GM23338 (cell line): ENCODE results near the gene COBLL1. TPM values are rescaled to one million over a fixed set of nuclear protein-coding genes. Genes with fewer than 3 reads are reported as not detected.

Source experiments
- ATAC-seq: fragments of 200-7000 bp; cut with Tn5 transposase; 3 replicates; pipeline ENCODE4 v1.9.1; 2020
- DNase-seq: peaks from one replicate; pipeline ENCODE4 v3.0.0-alpha.2; 2015; ENCODE audit warnings: low spot score
- H2AFZ ChIP-seq: fragments of 200-600 bp; sonication (generic); 2 replicates; pipeline ENCODE4 v1.8.0; 2016; ENCODE audit warnings: antibody characterized with exemption, mild to moderate bottlenecking, moderate library complexity
- H3F3A ChIP-seq: fragments of 200-600 bp; sonication (generic); replicated peaks from 2 replicates; pipeline ENCODE4 v1.8.0; 2017; ENCODE audit warnings: antibody characterized with exemption, mixed run types, low read depth
- H3K27ac ChIP-seq: fragments of 200-600 bp; sonication (generic); 2 replicates; pipeline ENCODE4 v1.6.1; 2016; ENCODE audit warnings: low read depth
- H3K27me3 ChIP-seq: fragments of 200-600 bp; sonication (generic); 2 replicates; pipeline ENCODE4 v1.8.0; 2016; ENCODE audit warnings: mild to moderate bottlenecking, mixed run types, moderate library complexity; ENCODE audit not compliant: insufficient read depth
- H3K36me3 ChIP-seq: fragments of 200-600 bp; sonication (generic); 2 replicates; pipeline ENCODE4 v1.8.0; 2016; ENCODE audit warnings: mild to moderate bottlenecking; ENCODE audit not compliant: insufficient read depth
- H3K4me1 ChIP-seq: fragments of 200-600 bp; sonication (generic); 2 replicates; pipeline ENCODE4 v1.8.0; 2016; ENCODE audit warnings: mild to moderate bottlenecking, moderate library complexity; ENCODE audit not compliant: insufficient read depth
- H3K4me2 ChIP-seq: fragments of 200-600 bp; sonication (generic); 2 replicates; pipeline ENCODE4 v1.7.1; 2017; ENCODE audit warnings: mixed run types
- H3K4me3 ChIP-seq: fragments of 200-600 bp; sonication (generic); 2 replicates; pipeline ENCODE4 v1.6.1; 2016; ENCODE audit warnings: mixed run types
- H3K79me2 ChIP-seq: fragments of 200-600 bp; sonication (generic); replicated peaks from 2 replicates; pipeline ENCODE4 v1.8.0; 2017; ENCODE audit warnings: mild to moderate bottlenecking; ENCODE audit not compliant: insufficient read depth
- H3K9me2 ChIP-seq: fragments of 200-600 bp; sonication (generic); 2 replicates; pipeline ENCODE4 v1.8.0; 2017; ENCODE audit not compliant: insufficient read depth
- H4K20me1 ChIP-seq: fragments of 200-600 bp; sonication (generic); replicated peaks from 2 replicates; pipeline ENCODE4 v1.8.0; 2017; ENCODE audit warnings: mild to moderate bottlenecking; ENCODE audit not compliant: insufficient read depth
- H3K27ac Mint-ChIP-seq: 2 replicates; pipeline ENCODE4 v1.8.0; 2020; ENCODE audit warnings: inconsistent platforms, mild to moderate bottlenecking, moderate library complexity, mixed read lengths
- H3K27me3 Mint-ChIP-seq: 3 replicates; pipeline ENCODE4 v1.8.0; 2022; ENCODE audit warnings: low read depth, mild to moderate bottlenecking, moderate library complexity, mixed read lengths, inconsistent platforms; ENCODE audit not compliant: insufficient read depth, poor library complexity
- H3K36me3 Mint-ChIP-seq: 3 replicates; pipeline ENCODE4 v1.8.0; 2021; ENCODE audit warnings: low read depth, mild to moderate bottlenecking, inconsistent platforms, moderate library complexity, mixed read lengths
- H3K4me1 Mint-ChIP-seq: 3 replicates; pipeline ENCODE4 v1.8.0; 2020; ENCODE audit warnings: mild to moderate bottlenecking, inconsistent platforms, mixed read lengths
- H3K4me3 Mint-ChIP-seq: 3 replicates; pipeline ENCODE4 v1.8.0; 2021; ENCODE audit warnings: moderate library complexity, mild to moderate bottlenecking, inconsistent platforms, mixed read lengths
- H3K9me3 Mint-ChIP-seq: 3 replicates; pipeline ENCODE4 v1.8.0; 2020; ENCODE audit warnings: moderate library complexity, mild to moderate bottlenecking, inconsistent platforms, mixed read lengths
- CREB1 ChIP-seq: fragments of 250-450 bp; sonication (Bioruptor Pico); IDR thresholded peaks from 2 replicates; pipeline ENCODE4 v1.5.0; 2020; ENCODE audit warnings: low read depth, mild to moderate bottlenecking, moderate library complexity
- CTCF ChIP-seq, 2 experiments: fragments of 200-600 bp in 1 of 2; sonication (generic) in 1 of 2; conservative IDR thresholded peaks; 2 replicates each; pipeline versions ENCODE4 v1.5.1 to v1.6.1; 2016 to 2017; ENCODE audit warnings: antibody characterized with exemption in 2 of 2, low read depth in 2 of 2, mild to moderate bottlenecking in 2 of 2, moderate library complexity in 1 of 2
- ETS1 ChIP-seq: IDR thresholded peaks from 2 replicates; pipeline ENCODE4 v1.6.1; 2016; ENCODE audit warnings: antibody characterized with exemption
- EZH2 ChIP-seq: fragments of 200-600 bp; sonication (generic); IDR thresholded peaks from one replicate; pipeline ENCODE4 v1.8.0; 2017; ENCODE audit warnings: antibody characterized with exemption, mild to moderate bottlenecking, low read depth; ENCODE audit not compliant: unreplicated experiment
- EZH2phosphoT487 ChIP-seq: fragments of 200-600 bp; sonication (generic); IDR thresholded peaks from one replicate; pipeline ENCODE4 v1.8.1; 2018; ENCODE audit warnings: antibody characterized with exemption; ENCODE audit not compliant: unreplicated experiment
- JUNB ChIP-seq: IDR thresholded peaks from one replicate; pipeline ENCODE4 v1.6.1; 2016; ENCODE audit warnings: antibody characterized with exemption; ENCODE audit not compliant: unreplicated experiment
- NANOG ChIP-seq: IDR thresholded peaks from 2 replicates; pipeline ENCODE4 v1.6.1; 2016; ENCODE audit warnings: antibody characterized with exemption, borderline replicate concordance
- POLR2AphosphoS5 ChIP-seq: IDR thresholded peaks from 2 replicates; pipeline ENCODE4 v1.6.1; 2016; ENCODE audit warnings: antibody characterized with exemption, low read depth
- REST ChIP-seq: IDR thresholded peaks from one replicate; pipeline ENCODE4 v1.6.1; 2018; ENCODE audit warnings: antibody characterized with exemption; ENCODE audit not compliant: unreplicated experiment
- STAT1 ChIP-seq: IDR thresholded peaks from one replicate; pipeline ENCODE4 v1.6.1; 2016; ENCODE audit warnings: antibody characterized with exemption; ENCODE audit not compliant: unreplicated experiment
- ZNF114 ChIP-seq: fragments of 250-450 bp; sonication (Bioruptor Pico); IDR thresholded peaks from 2 replicates; pipeline ENCODE4 v1.5.0; 2020; ENCODE audit warnings: mild to moderate bottlenecking, moderate library complexity
- ZNF331 ChIP-seq: fragments of 250-450 bp; sonication (Bioruptor Pico); IDR thresholded peaks from 2 replicates; pipeline ENCODE4 v1.5.0; 2020; ENCODE audit warnings: low read depth, mild to moderate bottlenecking, moderate library complexity
- polyA plus RNA-seq: library from polyadenylated mRNA; unstranded; fragments of >200 nt; fragmentation: Nextera tagmentation; extraction: Ambion mirVana; gene quantifications from 2 replicates; pipeline ENCODE4 v1.2.1, GENCODE V29; 2016
- total RNA-seq: library from RNA; depleted of rRNA; stranded (reverse); fragments of >200 nt; shearing (Covaris generic); gene quantifications from 2 replicates; pipeline ENCODE4 v1.2.3, GENCODE V29; 2014
- TF ChIP-seq, protein P1 (sequence below): fragments of 250-450 bp; sonication (Bioruptor Pico); IDR thresholded peaks from 2 replicates; pipeline ENCODE4 v1.5.0; 2020; ENCODE audit warnings: mild to moderate bottlenecking, moderate library complexity

COBLL1 gene
- total and polyA plus RNA-seq, 2 experiments from 2014 or later, result 2.9 to 7.4 TPM

DNA sequence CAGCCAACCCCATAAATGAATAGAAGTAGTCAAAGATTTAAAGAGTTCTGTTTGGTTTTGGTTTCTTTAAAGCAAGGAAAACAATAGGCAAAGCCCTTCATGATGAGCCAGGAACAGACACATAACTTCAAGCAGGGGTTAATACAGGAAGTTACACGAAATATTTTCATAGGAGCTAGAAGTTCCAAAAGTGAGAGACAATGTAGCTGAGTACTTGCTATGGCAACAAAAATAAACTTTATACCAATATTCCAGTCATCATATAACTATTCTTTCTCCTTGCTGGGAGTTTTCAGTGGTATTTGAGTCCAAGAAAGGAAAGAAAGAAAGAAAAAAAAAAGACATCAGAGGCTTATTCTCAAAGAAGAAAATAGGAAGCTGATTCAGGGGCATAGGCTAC lies 56.2 kb downstream of the COBLL1 start:
- ATAC-seq (no peak), DNase-seq (no peak)
- no peaks in the 10 kb centered on the region for H3K27me3 Mint-ChIP-seq
- Histone ChIP-seq H3F3A (no peaks in the 10 kb centered on the region), H3K27me3 (no peaks in the 10 kb centered on the region), H3K9me2 (no peaks in the 10 kb centered on the region), H3K4me3 (no peak overlapping the region), H2AFZ (no peak overlapping the region), H3K27ac (no peak overlapping the region), H3K36me3 (no peaks in the 10 kb centered on the region), H4K20me1 (no peaks in the 10 kb centered on the region), H3K79me2 (no peaks in the 10 kb centered on the region), H3K4me2 (no peak overlapping the region), H3K4me1 (no peaks in the 10 kb centered on the region)
- TF ChIP-seq STAT1 (no peak), ZNF331 (CRISPR knock-in tag) (no peak), EZH2phosphoT487 (no peak), REST (no peak), ZNF114 (CRISPR knock-in tag) (no peak), NANOG (no peak), ETS1 (no peak), EZH2 (no peak), JUNB (no peak), CTCF (conservative IDR thresholded peaks at IDR 0.05; ENCODE audit: low read depth in 2 of 2) (no peak), CREB1 (CRISPR knock-in tag) (no peak), POLR2AphosphoS5 (no peak)
- TF ChIP-seq, protein P1, sequence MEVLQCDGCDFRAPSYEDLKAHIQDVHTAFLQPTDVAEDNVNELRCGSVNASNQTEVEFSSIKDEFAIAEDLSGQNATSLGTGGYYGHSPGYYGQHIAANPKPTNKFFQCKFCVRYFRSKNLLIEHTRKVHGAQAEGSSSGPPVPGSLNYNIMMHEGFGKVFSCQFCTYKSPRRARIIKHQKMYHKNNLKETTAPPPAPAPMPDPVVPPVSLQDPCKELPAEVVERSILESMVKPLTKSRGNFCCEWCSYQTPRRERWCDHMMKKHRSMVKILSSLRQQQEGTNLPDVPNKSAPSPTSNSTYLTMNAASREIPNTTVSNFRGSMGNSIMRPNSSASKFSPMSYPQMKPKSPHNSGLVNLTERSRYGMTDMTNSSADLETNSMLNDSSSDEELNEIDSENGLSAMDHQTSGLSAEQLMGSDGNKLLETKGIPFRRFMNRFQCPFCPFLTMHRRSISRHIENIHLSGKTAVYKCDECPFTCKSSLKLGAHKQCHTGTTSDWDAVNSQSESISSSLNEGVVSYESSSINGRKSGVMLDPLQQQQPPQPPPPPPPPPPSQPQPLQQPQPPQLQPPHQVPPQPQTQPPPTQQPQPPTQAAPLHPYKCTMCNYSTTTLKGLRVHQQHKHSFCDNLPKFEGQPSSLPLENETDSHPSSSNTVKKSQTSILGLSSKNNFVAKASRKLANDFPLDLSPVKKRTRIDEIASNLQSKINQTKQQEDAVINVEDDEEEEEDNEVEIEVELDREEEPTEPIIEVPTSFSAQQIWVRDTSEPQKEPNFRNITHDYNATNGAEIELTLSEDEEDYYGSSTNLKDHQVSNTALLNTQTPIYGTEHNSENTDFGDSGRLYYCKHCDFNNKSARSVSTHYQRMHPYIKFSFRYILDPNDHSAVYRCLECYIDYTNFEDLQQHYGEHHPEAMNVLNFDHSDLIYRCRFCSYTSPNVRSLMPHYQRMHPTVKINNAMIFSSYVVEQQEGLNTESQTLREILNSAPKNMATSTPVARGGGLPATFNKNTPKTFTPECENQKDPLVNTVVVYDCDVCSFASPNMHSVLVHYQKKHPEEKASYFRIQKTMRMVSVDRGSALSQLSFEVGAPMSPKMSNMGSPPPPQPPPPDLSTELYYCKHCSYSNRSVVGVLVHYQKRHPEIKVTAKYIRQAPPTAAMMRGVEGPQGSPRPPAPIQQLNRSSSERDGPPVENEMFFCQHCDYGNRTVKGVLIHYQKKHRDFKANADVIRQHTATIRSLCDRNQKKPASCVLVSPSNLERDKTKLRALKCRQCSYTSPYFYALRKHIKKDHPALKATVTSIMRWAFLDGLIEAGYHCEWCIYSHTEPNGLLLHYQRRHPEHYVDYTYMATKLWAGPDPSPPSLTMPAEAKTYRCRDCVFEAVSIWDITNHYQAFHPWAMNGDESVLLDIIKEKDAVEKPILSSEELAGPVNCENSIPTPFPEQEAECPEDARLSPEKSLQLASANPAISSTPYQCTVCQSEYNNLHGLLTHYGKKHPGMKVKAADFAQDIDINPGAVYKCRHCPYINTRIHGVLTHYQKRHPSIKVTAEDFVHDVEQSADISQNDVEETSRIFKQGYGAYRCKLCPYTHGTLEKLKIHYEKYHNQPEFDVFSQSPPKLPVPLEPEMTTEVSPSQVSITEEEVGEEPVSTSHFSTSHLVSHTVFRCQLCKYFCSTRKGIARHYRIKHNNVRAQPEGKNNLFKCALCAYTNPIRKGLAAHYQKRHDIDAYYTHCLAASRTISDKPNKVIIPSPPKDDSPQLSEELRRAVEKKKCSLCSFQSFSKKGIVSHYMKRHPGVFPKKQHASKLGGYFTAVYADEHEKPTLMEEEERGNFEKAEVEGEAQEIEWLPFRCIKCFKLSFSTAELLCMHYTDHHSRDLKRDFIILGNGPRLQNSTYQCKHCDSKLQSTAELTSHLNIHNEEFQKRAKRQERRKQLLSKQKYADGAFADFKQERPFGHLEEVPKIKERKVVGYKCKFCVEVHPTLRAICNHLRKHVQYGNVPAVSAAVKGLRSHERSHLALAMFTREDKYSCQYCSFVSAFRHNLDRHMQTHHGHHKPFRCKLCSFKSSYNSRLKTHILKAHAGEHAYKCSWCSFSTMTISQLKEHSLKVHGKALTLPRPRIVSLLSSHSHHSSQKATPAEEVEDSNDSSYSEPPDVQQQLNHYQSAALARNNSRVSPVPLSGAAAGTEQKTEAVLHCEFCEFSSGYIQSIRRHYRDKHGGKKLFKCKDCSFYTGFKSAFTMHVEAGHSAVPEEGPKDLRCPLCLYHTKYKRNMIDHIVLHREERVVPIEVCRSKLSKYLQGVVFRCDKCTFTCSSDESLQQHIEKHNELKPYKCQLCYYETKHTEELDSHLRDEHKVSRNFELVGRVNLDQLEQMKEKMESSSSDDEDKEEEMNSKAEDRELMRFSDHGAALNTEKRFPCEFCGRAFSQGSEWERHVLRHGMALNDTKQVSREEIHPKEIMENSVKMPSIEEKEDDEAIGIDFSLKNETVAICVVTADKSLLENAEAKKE, result no peak
- H3K27ac Mint-ChIP-seq, result no peak overlapping the region
- no peaks in the 10 kb centered on the region for H3K9me3 Mint-ChIP-seq
- no peaks in the 10 kb centered on the region; the same call in 2 of the 3 replicates for H3K4me1 Mint-ChIP-seq
- no peak overlapping the region for H3K4me3 Mint-ChIP-seq
- H3K36me3 Mint-ChIP-seq, result no peaks in the 10 kb centered on the region
